Neural progenitor cell (in vitro differentiated cells): ENCODE data around the gene BICRAL.

Experiments used
- CTCF ChIP-seq: fragments of 200-600 bp; sonication (generic); IDR thresholded peaks from 2 replicates; pipeline ENCODE4 v1.5.1; 2017; ENCODE audit warnings: antibody characterized with exemption, mild to moderate bottlenecking
- EZH2 ChIP-seq: fragments of 200-600 bp; sonication (generic); IDR thresholded peaks from 2 replicates; pipeline ENCODE4 v1.6.1; 2017; ENCODE audit warnings: antibody characterized with exemption, mild to moderate bottlenecking, moderate library complexity
- EZH2phosphoT487 ChIP-seq: fragments of 200-600 bp; sonication (generic); IDR thresholded peaks from 2 replicates; pipeline ENCODE4 v1.6.1; 2017; ENCODE audit warnings: antibody characterized with exemption

- TF ChIP-seq EZH2: no peak
- no peak for TF ChIP-seq CTCF
- no peak for TF ChIP-seq EZH2phosphoT487
Measured at GRCh38 chr6:42916288-42916687, 134.4 kb downstream of the BICRAL start.
